Activated T-cell treated with anti-CD3 and anti-CD28 coated beads, Interleukin-2, amount 50 U/mL, for 24 hours (primary cell): ENCODE results near the gene CYP2U1.

Experiments used
- DNase-seq: peaks from one replicate; pipeline ENCODE4 v3.0.0-alpha.2; 2020
- H3K27ac Mint-ChIP-seq: 2 replicates; pipeline ENCODE4 v1.8.0; 2020; ENCODE audit warnings: mild to moderate bottlenecking, mixed read lengths
- H3K27me3 Mint-ChIP-seq: 2 replicates; pipeline ENCODE4 v1.8.0; 2020; ENCODE audit warnings: mixed read lengths
- H3K36me3 Mint-ChIP-seq: 2 replicates; pipeline ENCODE4 v1.8.0; 2020; ENCODE audit warnings: low read depth, mixed read lengths
- H3K4me1 Mint-ChIP-seq: 2 replicates; pipeline ENCODE4 v1.8.0; 2020; ENCODE audit warnings: low read depth, mixed read lengths
- H3K4me3 Mint-ChIP-seq: 2 replicates; pipeline ENCODE4 v1.8.0; 2020; ENCODE audit warnings: mild to moderate bottlenecking, moderate library complexity, mixed read lengths
- H3K9me3 Mint-ChIP-seq: 2 replicates; pipeline ENCODE4 v1.8.0; 2020; ENCODE audit warnings: mixed read lengths

Gene CYP2U1

DNA sequence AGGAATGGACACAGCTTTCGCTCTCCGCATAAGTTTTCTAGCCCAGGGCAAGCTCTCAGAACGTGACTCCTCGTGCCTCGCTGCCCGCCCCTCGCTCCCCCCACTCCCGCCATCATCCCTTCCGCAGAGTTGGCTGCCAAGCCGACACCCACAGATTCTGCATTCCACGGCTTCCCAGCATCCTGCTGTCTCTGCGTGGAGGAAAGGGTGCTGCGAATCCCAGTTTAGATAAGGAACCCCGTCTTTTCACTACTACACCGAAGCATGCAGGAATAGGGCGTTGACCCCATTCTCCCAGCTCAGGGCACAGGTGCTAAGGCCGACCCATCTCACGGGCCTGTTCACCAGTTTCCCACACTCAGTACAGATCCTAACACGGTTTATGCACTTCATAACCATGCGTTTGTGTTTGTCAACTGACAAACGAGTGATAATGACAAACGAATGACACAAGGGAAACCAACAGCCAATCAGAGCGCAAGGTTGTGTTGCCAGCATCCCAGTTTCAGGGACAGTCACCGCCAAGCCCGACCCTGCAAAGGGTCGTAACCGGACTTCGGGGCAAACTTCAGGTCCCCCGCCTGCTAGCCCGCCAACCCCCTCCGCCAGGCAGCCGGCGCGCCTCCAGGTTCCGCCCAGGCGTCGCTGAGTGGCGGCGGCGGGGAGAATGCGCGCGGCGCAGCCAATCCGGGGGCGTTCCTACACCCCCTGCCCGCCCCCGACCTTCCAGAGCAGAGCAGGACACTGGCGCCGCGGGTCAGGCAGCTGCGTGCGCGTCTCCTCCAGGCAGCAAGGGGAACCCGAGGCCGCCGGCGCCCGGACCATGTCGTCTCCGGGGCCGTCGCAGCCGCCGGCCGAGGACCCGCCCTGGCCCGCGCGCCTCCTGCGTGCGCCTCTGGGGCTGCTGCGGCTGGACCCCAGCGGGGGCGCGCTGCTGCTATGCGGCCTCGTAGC, at the start of gene CYP2U1:
Gene CYP2U1 (plus strand): TSS at position 729 of the 954 bp plus-strand sequence. CDS start 95 bp downstream, at position 824.
- no peaks in the 10 kb centered on the region for H3K27me3 Mint-ChIP-seq
- peaks cover 35% of the 10 kb centered on the region for H3K4me1 Mint-ChIP-seq
- peak within 1 kb of the TSS; percentile 80 for H3K27ac Mint-ChIP-seq
- no peaks in the 10 kb centered on the region for H3K9me3 Mint-ChIP-seq
- no peaks in the 10 kb centered on the region for H3K36me3 Mint-ChIP-seq
- peak within 1 kb of the TSS; percentile 84 for H3K4me3 Mint-ChIP-seq
- DNase-seq: peak; percentile 86

GRCh38 chr4:107885865-107886264, 45.5 kb upstream of the CYP2U1 start:
- Mint-ChIP-seq H3K4me3 (no peak overlapping the region), H3K27ac (no peak overlapping the region), H3K27me3 (peaks cover 6% of the 10 kb centered on the region), H3K36me3 (no peaks in the 10 kb centered on the region), H3K9me3 (peaks cover 8% of the 10 kb centered on the region), H3K4me1 (no peaks in the 10 kb centered on the region)
- no peak for DNase-seq

DNA sequence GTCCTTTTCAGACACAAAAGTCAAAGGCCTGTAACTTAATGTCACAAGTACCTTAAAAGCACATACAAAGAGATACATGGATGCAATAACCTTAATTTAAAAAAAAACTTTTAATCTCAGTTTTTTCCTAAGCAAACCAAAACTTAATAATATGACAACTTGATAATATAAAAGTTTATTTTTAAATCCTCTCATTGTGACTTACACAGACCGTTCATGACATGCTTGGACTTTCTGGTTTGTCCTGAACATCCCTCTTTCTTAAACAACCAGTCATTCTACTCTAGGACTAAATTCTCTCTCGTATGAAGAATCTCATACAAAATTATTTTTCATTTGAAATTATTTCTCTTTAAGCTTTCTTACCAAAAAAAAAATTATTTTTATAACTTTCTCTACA, 43.1 kb upstream of the CYP2U1 start:
- no peak overlapping the region for H3K4me3 Mint-ChIP-seq
- H3K4me1 Mint-ChIP-seq: no peaks in the 10 kb centered on the region
- H3K36me3 Mint-ChIP-seq: no peaks in the 10 kb centered on the region
- H3K27ac Mint-ChIP-seq: no peak overlapping the region
- H3K27me3 Mint-ChIP-seq: peaks cover 8% of the 10 kb centered on the region
- peaks cover 9% of the 10 kb centered on the region for H3K9me3 Mint-ChIP-seq
- no peak for DNase-seq

- H3K27ac Mint-ChIP-seq: no peak overlapping the region
- H3K27me3 Mint-ChIP-seq: peaks cover 13% of the 10 kb centered on the region
- no peak overlapping the region for H3K4me3 Mint-ChIP-seq
- H3K9me3 Mint-ChIP-seq: peaks cover 9% of the 10 kb centered on the region
- H3K4me1 Mint-ChIP-seq: peaks cover 2% of the 10 kb centered on the region
- no peak for DNase-seq
- no peaks in the 10 kb centered on the region for H3K36me3 Mint-ChIP-seq
Observed at GRCh38 chr4:107890779-107891178, 40.6 kb upstream of the CYP2U1 start.

DNA sequence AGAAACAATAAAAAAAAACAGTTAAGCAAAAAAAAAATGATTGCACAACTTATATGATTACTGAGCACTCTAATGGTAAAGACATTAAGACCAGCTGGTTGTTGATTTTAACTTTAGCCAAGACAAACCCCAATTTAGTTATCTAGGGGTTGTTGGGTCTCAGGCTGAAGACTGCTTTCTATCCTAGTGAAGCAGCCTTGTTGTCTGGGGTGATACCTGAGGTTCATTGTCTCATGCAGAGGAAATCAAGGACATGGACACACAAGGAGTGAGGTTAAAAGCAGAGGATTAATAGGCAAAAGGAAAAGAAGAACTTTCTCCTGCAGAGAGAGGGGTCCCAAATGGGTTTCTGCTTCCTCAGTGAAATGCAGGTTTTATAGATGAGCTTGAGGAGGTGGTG, 40.0 kb upstream of the CYP2U1 start:
- Mint-ChIP-seq H3K27me3 (peaks cover 17% of the 10 kb centered on the region), H3K4me1 (peaks cover 7% of the 10 kb centered on the region), H3K36me3 (no peaks in the 10 kb centered on the region), H3K27ac (no peak overlapping the region), H3K4me3 (no peak overlapping the region), H3K9me3 (peaks cover 9% of the 10 kb centered on the region)
- DNase-seq: no peak

GRCh38 chr4:107893171-107894137, 37.9 kb upstream of the CYP2U1 start:
- no peak overlapping the region for H3K27ac Mint-ChIP-seq
- peaks cover 24% of the 10 kb centered on the region for H3K27me3 Mint-ChIP-seq
- peaks cover 5% of the 10 kb centered on the region for H3K9me3 Mint-ChIP-seq
- no peaks in the 10 kb centered on the region for H3K36me3 Mint-ChIP-seq
- DNase-seq: no peak
- no peak overlapping the region for H3K4me3 Mint-ChIP-seq
- H3K4me1 Mint-ChIP-seq: peaks cover 17% of the 10 kb centered on the region

DNA sequence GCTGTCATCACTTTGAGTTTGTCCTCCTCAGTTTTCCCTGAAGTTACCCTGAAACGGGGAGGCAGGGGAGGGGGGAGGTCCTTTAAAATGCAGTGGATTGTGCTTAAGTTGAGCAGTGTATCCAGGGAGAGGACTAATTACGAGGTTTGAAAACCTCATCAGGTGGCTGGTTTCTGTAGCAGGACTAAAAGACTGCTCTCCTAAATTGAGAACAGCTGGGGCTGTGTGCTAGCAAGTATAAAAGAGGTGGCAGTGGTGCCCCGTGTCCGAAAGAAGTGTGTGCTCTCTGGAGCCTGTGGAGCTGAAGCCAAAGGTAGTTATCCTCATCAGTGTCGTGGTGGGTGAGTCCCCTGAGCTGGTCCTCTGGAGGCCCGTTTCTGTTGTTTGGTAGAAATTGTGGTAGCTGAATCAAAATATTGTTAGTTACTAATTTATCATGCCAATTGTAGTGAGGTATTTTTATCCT, 37.2 kb upstream of the CYP2U1 start:
- no peak overlapping the region for H3K4me3 Mint-ChIP-seq
- H3K27ac Mint-ChIP-seq: no peak overlapping the region
- peaks cover 28% of the 10 kb centered on the region for H3K27me3 Mint-ChIP-seq
- H3K36me3 Mint-ChIP-seq: no peaks in the 10 kb centered on the region
- peaks cover 17% of the 10 kb centered on the region for H3K4me1 Mint-ChIP-seq
- peaks cover 2% of the 10 kb centered on the region for H3K9me3 Mint-ChIP-seq
- DNase-seq: no peak

GRCh38 chr4:107896158-107896645, 35.1 kb upstream of the CYP2U1 start:
- Mint-ChIP-seq H3K4me3 (no peak overlapping the region), H3K4me1 (peaks cover 17% of the 10 kb centered on the region), H3K27ac (peak overlapping the region; percentile 38), H3K27me3 (peaks cover 43% of the 10 kb centered on the region), H3K36me3 (no peaks in the 10 kb centered on the region), H3K9me3 (no peaks in the 10 kb centered on the region)
- DNase-seq: no peak

DNA sequence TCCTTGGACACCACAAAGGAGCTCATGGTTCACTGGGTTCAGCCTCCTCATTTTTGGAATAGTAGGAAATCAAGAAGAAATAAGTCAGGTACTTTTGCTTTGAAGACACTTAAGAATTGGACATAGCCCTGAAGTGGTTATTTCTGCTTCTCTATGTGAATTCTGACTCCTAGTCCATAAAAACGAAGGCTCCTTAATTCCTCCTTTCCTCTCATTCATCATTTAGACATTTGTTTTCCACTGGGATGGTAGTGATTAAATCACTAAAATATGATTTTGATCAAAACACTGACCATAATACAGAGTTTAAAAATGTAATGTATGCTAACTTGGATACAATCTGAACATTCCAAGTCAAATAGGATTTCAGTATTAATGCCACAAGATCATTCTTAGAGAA, 34.7 kb upstream of the CYP2U1 start:
- no peak for DNase-seq
- Mint-ChIP-seq H3K27me3 (peaks cover 48% of the 10 kb centered on the region), H3K27ac (no peak overlapping the region), H3K4me1 (peaks cover 17% of the 10 kb centered on the region), H3K9me3 (no peaks in the 10 kb centered on the region), H3K4me3 (no peak overlapping the region), H3K36me3 (no peaks in the 10 kb centered on the region)

- DNase-seq: no peak
- Mint-ChIP-seq H3K9me3 (no peaks in the 10 kb centered on the region), H3K4me1 (peaks cover 17% of the 10 kb centered on the region), H3K36me3 (no peaks in the 10 kb centered on the region), H3K4me3 (no peak overlapping the region), H3K27me3 (peaks cover 52% of the 10 kb centered on the region), H3K27ac (no peak overlapping the region)
Observed at GRCh38 chr4:107897823-107898222, 33.5 kb upstream of the CYP2U1 start.

DNA sequence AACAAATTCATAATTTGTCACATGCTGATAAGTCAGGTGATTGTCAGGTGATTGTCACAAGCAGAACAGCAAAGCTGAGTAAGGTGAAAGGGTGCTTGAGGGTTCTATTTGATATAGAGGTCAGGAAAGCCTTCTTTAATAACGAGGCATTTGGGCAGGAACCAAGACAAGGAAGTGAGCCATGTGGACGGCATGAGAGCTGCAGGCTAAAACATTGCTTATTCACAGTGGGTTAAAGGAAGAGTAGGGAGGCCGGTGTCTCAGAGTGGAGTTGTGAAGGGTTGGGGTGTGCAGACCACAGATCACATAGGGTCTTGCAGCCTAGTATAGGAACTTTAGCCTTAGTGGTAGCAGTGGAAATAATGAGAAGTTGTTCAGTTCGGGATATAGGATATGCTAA, 31.3 kb upstream of the CYP2U1 start:
- Mint-ChIP-seq H3K4me1 (peaks cover 17% of the 10 kb centered on the region), H3K27me3 (peaks cover 56% of the 10 kb centered on the region), H3K27ac (no peak overlapping the region), H3K9me3 (peaks cover 7% of the 10 kb centered on the region), H3K36me3 (no peaks in the 10 kb centered on the region), H3K4me3 (no peak overlapping the region)
- DNase-seq: no peak

- Mint-ChIP-seq H3K27ac (no peak overlapping the region), H3K27me3 (peaks cover 51% of the 10 kb centered on the region), H3K9me3 (peaks cover 9% of the 10 kb centered on the region), H3K36me3 (no peaks in the 10 kb centered on the region), H3K4me1 (peaks cover 17% of the 10 kb centered on the region), H3K4me3 (no peak overlapping the region)
- DNase-seq: no peak
Observed at GRCh38 chr4:107900508-107900907, 30.8 kb upstream of the CYP2U1 start.

GRCh38 chr4:107901213-107901934, 30.0 kb upstream of the CYP2U1 start:
- peaks cover 10% of the 10 kb centered on the region for H3K4me1 Mint-ChIP-seq
- no peak for DNase-seq
- H3K27ac Mint-ChIP-seq: no peak overlapping the region
- peaks cover 47% of the 10 kb centered on the region for H3K27me3 Mint-ChIP-seq
- peaks cover 9% of the 10 kb centered on the region for H3K9me3 Mint-ChIP-seq
- H3K36me3 Mint-ChIP-seq: no peaks in the 10 kb centered on the region
- H3K4me3 Mint-ChIP-seq: no peak overlapping the region

GRCh38 chr4:107902715-107903114, 28.6 kb upstream of the CYP2U1 start:
- Mint-ChIP-seq H3K4me3 (no peak overlapping the region), H3K36me3 (no peaks in the 10 kb centered on the region), H3K27me3 (peaks cover 40% of the 10 kb centered on the region), H3K4me1 (peaks cover 1% of the 10 kb centered on the region), H3K27ac (no peak overlapping the region), H3K9me3 (peaks cover 9% of the 10 kb centered on the region)
- no peak for DNase-seq
